ENCODE measurements around the gene PRR15L.

Gene PRR15L

GRCh38 chr17:47982645-47983390 is 25.1 kb upstream of the PRR15L start:
- Histone ChIP-seq H3K23ac (ENCODE audit: low read length) (no peak overlapping the region), H3K14ac (ENCODE audit: low read length) (no peak overlapping the region), H4K8ac (ENCODE audit: low read depth, low read length) (no peak overlapping the region), H3K9ac (ENCODE audit: low read length) (no peak overlapping the region), H3K9me3 (ENCODE audit: insufficient read depth, low read depth, low read length) (peaks cover 3% of the 10 kb centered on the region), H2BK5ac (ENCODE audit: low read depth, low read length, poor library complexity) (no peak overlapping the region), H3K4me3 (ENCODE audit: low read depth, low read length) (no peak overlapping the region), H3K79me1 (ENCODE audit: low read length) (no peaks in the 10 kb centered on the region), H2BK12ac (ENCODE audit: low read length) (no peak overlapping the region), H3K27ac (ENCODE audit: low read depth, low read length) (no peak overlapping the region), H2AK5ac (ENCODE audit: low read length) (no peak overlapping the region), H3K4me1 (ENCODE audit: control insufficient read depth in 1 of 2, insufficient read depth in 2 of 2, low read length in 2 of 2) (no peaks in the 10 kb centered on the region), H3K36me3 (ENCODE audit: control insufficient read depth in 1 of 2, insufficient read depth in 2 of 2, low read length in 2 of 2) (peaks cover 36 to 44% of the 10 kb centered on the region in 2 experiments), H3K79me2 (ENCODE audit: control insufficient read depth, insufficient read depth, low read length, poor library complexity) (no peaks in the 10 kb centered on the region), H4K12ac (ENCODE audit: low read depth, low read length) (no peak overlapping the region), H2BK120ac (ENCODE audit: insufficient read depth, low read length, poor library complexity) (no peak overlapping the region), H3K4me2 (ENCODE audit: low read length) (no peak overlapping the region), H3K27me3 (ENCODE audit: insufficient read depth, low read length) (no peaks in the 10 kb centered on the region), H3K4ac (ENCODE audit: low read depth, low read length) (no peak overlapping the region), H4K91ac (ENCODE audit: low read depth, low read length) (no peak overlapping the region), H3K18ac (ENCODE audit: low read length) (no peak overlapping the region), H2AFZ (ENCODE audit: insufficient read depth, low read length, poor library complexity) (no peak overlapping the region)
- DNase-seq, result no peak
- WGBS (ENCODE audit: extremely low coverage, insufficient coverage, insufficient read length), result no CpG with 5 or more reads among the region's 9 CpGs

GRCh38 chr17:47982091-47982617 is 24.5 kb upstream of the PRR15L start:
- no peak overlapping the region for H3K4ac ChIP-seq (ENCODE audit: low read depth, low read length)
- H3K4me1 ChIP-seq (ENCODE audit: control insufficient read depth in 1 of 2, insufficient read depth in 2 of 2, low read length in 2 of 2), result no peaks in the 10 kb centered on the region
- no peaks in the 10 kb centered on the region for H3K79me1 ChIP-seq (ENCODE audit: low read length)
- peaks cover 3% of the 10 kb centered on the region for H3K9me3 ChIP-seq (ENCODE audit: insufficient read depth, low read depth, low read length)
- peaks cover 41 to 50% of the 10 kb centered on the region in 2 experiments for H3K36me3 ChIP-seq (ENCODE audit: control insufficient read depth in 1 of 2, insufficient read depth in 2 of 2, low read length in 2 of 2)
- no peak overlapping the region for H2BK5ac ChIP-seq (ENCODE audit: low read depth, low read length, poor library complexity)
- no CpG with 5 or more reads among the region's 14 CpGs for WGBS (ENCODE audit: extremely low coverage, insufficient coverage, insufficient read length)
- no peak overlapping the region for H4K12ac ChIP-seq (ENCODE audit: low read depth, low read length)
- no peak overlapping the region for H4K91ac ChIP-seq (ENCODE audit: low read depth, low read length)
- no peak overlapping the region for H2AFZ ChIP-seq (ENCODE audit: insufficient read depth, low read length, poor library complexity)
- H4K8ac ChIP-seq (ENCODE audit: low read depth, low read length), result no peak overlapping the region
- H3K27ac ChIP-seq (ENCODE audit: low read depth, low read length), result no peak overlapping the region
- peak overlapping the region; percentile 10 for H3K4me3 ChIP-seq (ENCODE audit: low read depth, low read length)
- no peak overlapping the region for H3K18ac ChIP-seq (ENCODE audit: low read length)
- H2AK5ac ChIP-seq (ENCODE audit: low read length), result no peak overlapping the region
- H3K4me2 ChIP-seq (ENCODE audit: low read length), result no peak overlapping the region
- no peaks in the 10 kb centered on the region for H3K79me2 ChIP-seq (ENCODE audit: control insufficient read depth, insufficient read depth, low read length, poor library complexity)
- no peak overlapping the region for H2BK12ac ChIP-seq (ENCODE audit: low read length)
- no peak overlapping the region for H3K14ac ChIP-seq (ENCODE audit: low read length)
- no peak for DNase-seq
- H3K27me3 ChIP-seq (ENCODE audit: insufficient read depth, low read length), result no peaks in the 10 kb centered on the region
- no peak overlapping the region for H3K9ac ChIP-seq (ENCODE audit: low read length)
- H2BK120ac ChIP-seq (ENCODE audit: insufficient read depth, low read length, poor library complexity), result no peak overlapping the region
- H3K23ac ChIP-seq (ENCODE audit: low read length), result no peak overlapping the region

GRCh38 chr17:47981462-47981861 is 23.8 kb upstream of the PRR15L start:
- no peaks in the 10 kb centered on the region for H3K4me1 ChIP-seq (ENCODE audit: control insufficient read depth in 1 of 2, insufficient read depth in 2 of 2, low read length in 2 of 2)
- H3K36me3 ChIP-seq (ENCODE audit: control insufficient read depth in 1 of 2, insufficient read depth in 2 of 2, low read length in 2 of 2), result peaks cover 43 to 54% of the 10 kb centered on the region in 2 experiments
- H3K18ac ChIP-seq (ENCODE audit: low read length), result no peak overlapping the region
- H2AFZ ChIP-seq (ENCODE audit: insufficient read depth, low read length, poor library complexity), result no peak overlapping the region
- H2AK5ac ChIP-seq (ENCODE audit: low read length), result no peak overlapping the region
- no CpG with 5 or more reads among the region's 9 CpGs for WGBS (ENCODE audit: extremely low coverage, insufficient coverage, insufficient read length)
- no peak overlapping the region for H3K9ac ChIP-seq (ENCODE audit: low read length)
- no peak overlapping the region for H2BK12ac ChIP-seq (ENCODE audit: low read length)
- H3K4me2 ChIP-seq (ENCODE audit: low read length), result no peak overlapping the region
- H3K27me3 ChIP-seq (ENCODE audit: insufficient read depth, low read length), result no peaks in the 10 kb centered on the region
- no peak overlapping the region for H4K8ac ChIP-seq (ENCODE audit: low read depth, low read length)
- no peak overlapping the region for H3K14ac ChIP-seq (ENCODE audit: low read length)
- no peak overlapping the region for H2BK5ac ChIP-seq (ENCODE audit: low read depth, low read length, poor library complexity)
- H4K91ac ChIP-seq (ENCODE audit: low read depth, low read length), result no peak overlapping the region
- H3K79me1 ChIP-seq (ENCODE audit: low read length), result no peaks in the 10 kb centered on the region
- peaks cover 3% of the 10 kb centered on the region for H3K9me3 ChIP-seq (ENCODE audit: insufficient read depth, low read depth, low read length)
- no peak for DNase-seq
- H3K4ac ChIP-seq (ENCODE audit: low read depth, low read length), result no peak overlapping the region
- no peak overlapping the region for H3K27ac ChIP-seq (ENCODE audit: low read depth, low read length)
- no peak overlapping the region for H3K23ac ChIP-seq (ENCODE audit: low read length)
- no peak overlapping the region for H4K12ac ChIP-seq (ENCODE audit: low read depth, low read length)
- no peak overlapping the region for H2BK120ac ChIP-seq (ENCODE audit: insufficient read depth, low read length, poor library complexity)
- no peak overlapping the region for H3K4me3 ChIP-seq (ENCODE audit: low read depth, low read length)
- no peaks in the 10 kb centered on the region for H3K79me2 ChIP-seq (ENCODE audit: control insufficient read depth, insufficient read depth, low read length, poor library complexity)

- peaks cover 52 to 61% of the 10 kb centered on the region in 2 experiments for H3K36me3 ChIP-seq (ENCODE audit: control insufficient read depth in 1 of 2, insufficient read depth in 2 of 2, low read length in 2 of 2)
- no peak overlapping the region for H3K23ac ChIP-seq (ENCODE audit: low read length)
- H2BK120ac ChIP-seq (ENCODE audit: insufficient read depth, low read length, poor library complexity), result no peak overlapping the region
- no peak overlapping the region for H4K12ac ChIP-seq (ENCODE audit: low read depth, low read length)
- H4K8ac ChIP-seq (ENCODE audit: low read depth, low read length), result no peak overlapping the region
- H2AFZ ChIP-seq (ENCODE audit: insufficient read depth, low read length, poor library complexity), result no peak overlapping the region
- H3K4ac ChIP-seq (ENCODE audit: low read depth, low read length), result no peak overlapping the region
- H3K27me3 ChIP-seq (ENCODE audit: insufficient read depth, low read length), result no peaks in the 10 kb centered on the region
- H3K79me1 ChIP-seq (ENCODE audit: low read length), result no peaks in the 10 kb centered on the region
- no peak overlapping the region for H3K14ac ChIP-seq (ENCODE audit: low read length)
- no peak overlapping the region for H3K4me3 ChIP-seq (ENCODE audit: low read depth, low read length)
- H2BK12ac ChIP-seq (ENCODE audit: low read length), result no peak overlapping the region
- H3K79me2 ChIP-seq (ENCODE audit: control insufficient read depth, insufficient read depth, low read length, poor library complexity), result no peaks in the 10 kb centered on the region
- no peak overlapping the region for H2BK5ac ChIP-seq (ENCODE audit: low read depth, low read length, poor library complexity)
- H3K4me2 ChIP-seq (ENCODE audit: low read length), result no peak overlapping the region
- H3K18ac ChIP-seq (ENCODE audit: low read length), result no peak overlapping the region
- H3K4me1 ChIP-seq (ENCODE audit: control insufficient read depth in 1 of 2, insufficient read depth in 2 of 2, low read length in 2 of 2), result no peaks in the 10 kb centered on the region
- H2AK5ac ChIP-seq (ENCODE audit: low read length), result no peak overlapping the region
- no peak overlapping the region for H3K9ac ChIP-seq (ENCODE audit: low read length)
- H4K91ac ChIP-seq (ENCODE audit: low read depth, low read length), result no peak overlapping the region
- DNase-seq, result no peak
- H3K27ac ChIP-seq (ENCODE audit: low read depth, low read length), result no peak overlapping the region
- H3K9me3 ChIP-seq (ENCODE audit: insufficient read depth, low read depth, low read length), result peaks cover 4% of the 10 kb centered on the region
These were observed 22.9 kb upstream of the PRR15L start for GRCh38 chr17:47980541-47980940.

Measured in trophoblast cell (in vitro differentiated cells and primary cell).